Measurements from ENCODE around the gene MAPT.
A peak's percentile ranks its signal among the peaks of the same experiment; 100 is the strongest.

MAPT gene

DNA sequence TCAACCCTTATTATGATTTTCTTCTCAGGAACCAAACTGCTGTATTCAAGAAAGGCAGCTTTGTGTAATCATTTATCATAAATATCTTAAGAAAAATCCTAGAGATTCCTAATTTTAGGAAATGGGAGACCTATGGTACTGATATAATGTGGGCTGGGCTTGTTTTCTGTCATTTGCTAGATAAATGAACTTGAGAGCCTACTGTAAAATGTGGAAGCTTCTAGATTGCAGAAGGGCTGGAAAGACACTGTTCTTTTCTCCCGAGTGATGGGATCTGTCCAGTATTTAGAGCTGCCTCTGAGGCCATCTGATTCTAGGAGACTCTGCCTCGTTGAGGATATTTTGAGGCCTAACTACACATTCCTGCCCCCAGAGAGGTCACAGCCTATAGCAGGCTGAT, 84.8 kb downstream of the MAPT start:
- Histone ChIP-seq H3K4me2 (no peak overlapping the region), H3K9me3 (replicated peaks in 1 of 11) (no peaks in the 10 kb centered on the region), H3K4me3 (no peak overlapping the region), H3K36me3 (no peaks in the 10 kb centered on the region), H3K27ac (no peak overlapping the region), H3K9ac (no peak overlapping the region), H3K27me3 (no peaks in the 10 kb centered on the region), H3K4me1 (peaks cover 23 to 41% (median 37%) of the 10 kb centered on the region in 10 experiments), H4K20me1 (peaks cover 0 to 7% (median 0%) of the 10 kb centered on the region in 11 experiments; a peak in 2 of 22 replicates)
- no peak for TF ChIP-seq Cebpa-rat (IDR thresholded peaks at IDR 0.05)

DNA sequence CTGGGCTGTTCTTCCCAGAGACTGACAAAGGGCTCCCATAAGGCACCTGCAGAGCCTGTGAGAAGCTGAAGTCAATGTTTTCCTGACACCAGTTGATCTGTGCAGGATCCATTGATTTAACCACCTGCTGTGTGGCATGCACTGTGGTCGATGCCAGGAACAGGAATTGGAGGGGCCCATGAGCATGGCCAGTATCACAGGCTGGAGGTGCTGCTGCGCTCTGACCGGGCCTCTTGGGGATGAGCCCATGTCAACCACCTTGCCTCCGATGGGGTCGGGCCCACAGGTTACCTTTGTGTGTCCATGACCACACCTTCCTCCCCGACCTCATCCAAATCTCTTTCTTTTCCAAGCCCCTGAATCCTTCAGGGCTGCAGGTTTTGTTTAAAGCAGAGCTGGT, 86.5 kb downstream of the MAPT start:
- no peak for TF ChIP-seq Cebpa-rat (IDR thresholded peaks at IDR 0.05)
- peaks cover 0 to 6% (median 0%) of the 10 kb centered on the region in 11 experiments; a peak in 1 of 22 replicates for H4K20me1 ChIP-seq
- no peak overlapping the region for H3K4me2 ChIP-seq
- H3K27me3 ChIP-seq, result no peaks in the 10 kb centered on the region
- no peak overlapping the region for H3K27ac ChIP-seq
- H3K4me1 ChIP-seq, result peaks cover 7 to 24% (median 20%) of the 10 kb centered on the region in 10 experiments
- H3K9me3 ChIP-seq (replicated peaks in 1 of 11), result no peaks in the 10 kb centered on the region
- no peaks in the 10 kb centered on the region for H3K36me3 ChIP-seq
- no peak overlapping the region for H3K9ac ChIP-seq
- no peak overlapping the region for H3K4me3 ChIP-seq

DNA sequence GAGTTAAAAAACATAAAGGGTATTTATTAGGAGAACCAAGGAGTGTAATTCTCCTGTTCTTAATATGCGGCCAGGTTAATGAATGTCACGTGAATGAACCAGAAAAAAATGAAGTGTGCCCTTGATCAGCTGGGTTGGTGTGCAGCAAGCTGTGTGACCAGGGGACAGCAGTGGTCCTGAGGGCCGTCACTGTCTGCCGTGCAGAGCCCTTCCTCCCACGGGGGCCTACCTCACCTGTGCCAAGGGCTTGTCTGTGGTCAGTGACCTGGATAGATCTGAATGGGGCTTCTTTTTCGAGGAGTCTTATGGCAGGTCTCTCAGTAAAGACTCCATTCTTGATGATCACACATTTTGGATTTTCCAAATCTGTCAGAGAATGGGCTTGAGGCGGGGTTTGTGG, 87.0 kb downstream of the MAPT start:
- H3K9me3 ChIP-seq (replicated peaks in 1 of 11), result no peaks in the 10 kb centered on the region

DNA sequence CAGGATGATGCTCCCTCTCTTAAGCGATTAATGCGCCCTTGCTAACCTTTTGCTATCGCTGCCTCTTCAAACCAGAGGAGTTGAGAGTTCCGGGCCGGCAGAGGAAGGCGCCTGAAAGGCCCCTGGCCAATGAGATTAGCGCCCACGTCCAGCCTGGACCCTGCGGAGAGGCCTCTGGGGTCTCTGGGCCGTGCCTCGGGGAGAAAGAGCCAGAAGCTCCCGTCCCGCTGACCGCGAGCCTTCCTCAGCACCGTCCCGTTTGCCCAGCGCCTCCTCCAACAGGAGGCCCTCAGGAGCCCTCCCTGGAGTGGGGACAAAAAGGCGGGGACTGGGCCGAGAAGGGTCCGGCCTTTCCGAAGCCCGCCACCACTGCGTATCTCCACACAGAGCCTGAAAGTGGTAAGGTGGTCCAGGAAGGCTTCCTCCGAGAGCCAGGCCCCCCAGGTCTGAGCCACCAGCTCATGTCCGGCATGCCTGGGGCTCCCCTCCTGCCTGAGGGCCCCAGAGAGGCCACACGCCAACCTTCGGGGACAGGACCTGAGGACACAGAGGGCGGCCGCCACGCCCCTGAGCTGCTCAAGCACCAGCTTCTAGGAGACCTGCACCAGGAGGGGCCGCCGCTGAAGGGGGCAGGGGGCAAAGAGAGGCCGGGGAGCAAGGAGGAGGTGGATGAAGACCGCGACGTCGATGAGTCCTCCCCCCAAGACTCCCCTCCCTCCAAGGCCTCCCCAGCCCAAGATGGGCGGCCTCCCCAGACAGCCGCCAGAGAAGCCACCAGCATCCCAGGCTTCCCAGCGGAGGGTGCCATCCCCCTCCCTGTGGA, 88.6 kb downstream of the MAPT start:
- no peak overlapping the region for H3K27ac ChIP-seq
- 0 out of 22 replicates have a peak, but pooled peaks cover 0 to 6% (median 0%) of the 10 kb centered on the region in 11 experiments for H4K20me1 ChIP-seq
- H3K9ac ChIP-seq, result no peak overlapping the region
- no peaks in the 10 kb centered on the region for H3K27me3 ChIP-seq
- no peaks in the 10 kb centered on the region for H3K9me3 ChIP-seq (replicated peaks in 1 of 11)
- peaks cover 0 to 10% (median 2%) of the 10 kb centered on the region in 10 experiments; a peak in 7 of 20 replicates for H3K4me1 ChIP-seq
- TF ChIP-seq Cebpa-rat (IDR thresholded peaks at IDR 0.05), result no peak
- H3K4me3 ChIP-seq, result no peak overlapping the region
- H3K36me3 ChIP-seq, result no peaks in the 10 kb centered on the region
- no peak overlapping the region for H3K4me2 ChIP-seq

More for the DNA sequence above, 87.0 kb downstream of the MAPT start:
- no peak overlapping the region for H3K27ac ChIP-seq
- H3K4me2 ChIP-seq, result no peak overlapping the region
- H4K20me1 ChIP-seq, result 0 out of 22 replicates have a peak, but pooled peaks cover 0 to 6% (median 0%) of the 10 kb centered on the region in 11 experiments
- H3K9ac ChIP-seq, result no peak overlapping the region
- no peak for TF ChIP-seq Cebpa-rat (IDR thresholded peaks at IDR 0.05)
- no peaks in the 10 kb centered on the region for H3K36me3 ChIP-seq
- no peak overlapping the region for H3K4me3 ChIP-seq
- peaks cover 3 to 20% (median 16%) of the 10 kb centered on the region in 10 experiments for H3K4me1 ChIP-seq
- H3K27me3 ChIP-seq, result no peaks in the 10 kb centered on the region

GRCh38 chr17:45983614-45984310, 89.4 kb downstream of the MAPT start:
- Histone ChIP-seq H3K9ac (no peak overlapping the region), H3K27ac (no peak overlapping the region), H3K4me1 (peaks cover 0 to 10% (median 0%) of the 10 kb centered on the region in 10 experiments; a peak in 6 of 20 replicates), H3K4me2 (no peak overlapping the region), H3K27me3 (no peaks in the 10 kb centered on the region), H3K4me3 (no peak overlapping the region), H3K9me3 (replicated peaks in 1 of 11) (no peaks in the 10 kb centered on the region), H4K20me1 (0 out of 22 replicates have a peak, but pooled peaks cover 0 to 6% (median 0%) of the 10 kb centered on the region in 11 experiments), H3K36me3 (no peaks in the 10 kb centered on the region)
- no peak for TF ChIP-seq Cebpa-rat (IDR thresholded peaks at IDR 0.05)

- 0 out of 22 replicates have a peak, but pooled peaks cover 0 to 6% (median 0%) of the 10 kb centered on the region in 11 experiments for H4K20me1 ChIP-seq
- no peak overlapping the region for H3K9ac ChIP-seq
- no peak for TF ChIP-seq Cebpa-rat (IDR thresholded peaks at IDR 0.05)
- no peaks in the 10 kb centered on the region for H3K9me3 ChIP-seq (replicated peaks in 1 of 11)
- no peak overlapping the region for H3K27ac ChIP-seq
- H3K36me3 ChIP-seq, result no peaks in the 10 kb centered on the region
- H3K4me2 ChIP-seq, result no peak overlapping the region
- no peaks in the 10 kb centered on the region for H3K27me3 ChIP-seq
- H3K4me3 ChIP-seq, result no peak overlapping the region
- H3K4me1 ChIP-seq, result peaks cover 0 to 10% (median 0%) of the 10 kb centered on the region in 10 experiments; a peak in 6 of 20 replicates
These were observed 90.0 kb downstream of the MAPT start for GRCh38 chr17:45984368-45984767.

DNA sequence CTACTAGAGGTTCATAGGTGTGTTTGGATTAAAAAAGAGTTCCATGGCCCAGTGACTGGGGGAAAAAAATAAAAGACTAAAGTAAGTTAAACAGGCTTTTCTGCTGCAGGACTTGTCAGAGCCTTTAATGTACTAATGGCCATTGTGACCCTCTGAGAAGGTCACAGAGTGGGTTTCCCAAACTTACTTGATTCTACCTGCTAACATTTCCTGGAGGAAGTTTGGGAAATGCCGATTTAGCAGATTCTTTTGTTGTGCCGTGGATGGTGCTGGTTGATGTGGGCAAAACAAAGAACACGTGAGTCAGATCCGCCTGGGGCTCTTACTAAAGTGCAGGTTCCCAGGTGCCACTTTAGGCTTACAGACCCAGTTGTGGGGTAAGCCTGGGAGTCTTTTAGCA, 91.1 kb downstream of the MAPT start:
- H3K27me3 ChIP-seq, result no peaks in the 10 kb centered on the region
- 0 out of 22 replicates have a peak, but pooled peaks cover 0 to 6% (median 0%) of the 10 kb centered on the region in 11 experiments for H4K20me1 ChIP-seq
- no peak overlapping the region for H3K4me3 ChIP-seq
- H3K9ac ChIP-seq, result no peak overlapping the region
- H3K27ac ChIP-seq, result no peak overlapping the region
- no peak overlapping the region for H3K4me2 ChIP-seq
- H3K4me1 ChIP-seq, result peaks cover 0 to 10% (median 0%) of the 10 kb centered on the region in 10 experiments; a peak in 6 of 20 replicates
- no peaks in the 10 kb centered on the region for H3K36me3 ChIP-seq
- H3K9me3 ChIP-seq (replicated peaks in 1 of 11), result 0 out of 22 replicates have a peak, but pooled peaks cover 0 to 7% (median 0%) of the 10 kb centered on the region in 11 experiments
- TF ChIP-seq Cebpa-rat (IDR thresholded peaks at IDR 0.05), result no peak

DNA sequence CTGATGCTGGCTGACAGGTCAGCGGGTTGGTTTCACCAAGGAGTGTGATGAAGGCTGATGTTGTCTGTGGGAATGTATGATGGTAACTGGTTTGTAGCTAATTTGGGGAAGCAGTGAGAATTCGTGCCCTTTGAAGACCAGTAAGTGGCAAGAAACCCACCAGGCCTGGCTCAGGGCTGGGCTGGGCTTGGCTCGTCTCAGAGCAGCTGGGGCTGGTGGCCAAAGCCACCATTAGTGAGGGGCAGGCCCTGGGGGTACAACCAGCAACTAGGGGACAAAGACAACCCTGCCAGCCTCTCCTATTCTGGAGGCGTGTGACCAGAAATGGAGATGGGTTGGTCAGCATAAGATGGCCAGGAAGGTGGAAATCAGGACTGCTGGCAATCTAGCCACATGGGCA, 91.7 kb downstream of the MAPT start:
- Histone ChIP-seq H3K4me1 (peaks cover 0 to 14% (median 2%) of the 10 kb centered on the region in 10 experiments; a peak in 7 of 20 replicates), H3K27ac (no peak overlapping the region), H3K4me2 (no peak overlapping the region), H3K9me3 (replicated peaks in 1 of 11) (0 out of 22 replicates have a peak, but pooled peaks cover 0 to 7% (median 0%) of the 10 kb centered on the region in 11 experiments), H3K36me3 (no peaks in the 10 kb centered on the region), H3K9ac (no peak overlapping the region), H3K27me3 (no peaks in the 10 kb centered on the region), H4K20me1 (0 out of 22 replicates have a peak, but pooled peaks cover 0 to 6% (median 0%) of the 10 kb centered on the region in 11 experiments), H3K4me3 (no peak overlapping the region)
- TF ChIP-seq Cebpa-rat (IDR thresholded peaks at IDR 0.05), result no peak

- TF ChIP-seq Cebpa-rat (IDR thresholded peaks at IDR 0.05), result no peak
- H3K4me3 ChIP-seq, result no peak overlapping the region
- H3K4me1 ChIP-seq, result peaks cover 0 to 16% (median 2%) of the 10 kb centered on the region in 10 experiments; a peak in 7 of 20 replicates
- H3K9me3 ChIP-seq (replicated peaks in 1 of 11), result 0 out of 22 replicates have a peak, but pooled peaks cover 0 to 7% (median 0%) of the 10 kb centered on the region in 11 experiments
- H4K20me1 ChIP-seq, result 0 out of 22 replicates have a peak, but pooled peaks cover 0 to 6% (median 0%) of the 10 kb centered on the region in 11 experiments
- H3K9ac ChIP-seq, result no peak overlapping the region
- no peaks in the 10 kb centered on the region for H3K27me3 ChIP-seq
- H3K27ac ChIP-seq, result no peak overlapping the region
- no peaks in the 10 kb centered on the region for H3K36me3 ChIP-seq
- peak overlapping the region in 2 of 11 experiments; percentile 10 to 30; a peak in 2 of 22 replicates for H3K4me2 ChIP-seq
These were observed 93.4 kb downstream of the MAPT start for GRCh38 chr17:45987706-45988105.

All from BLaER1 treated with 17β-estradiol and CSF1 and Interleukin-3, amounts not matched to agents 10 nM and 100 nM (cell line).